Epithelial cell of proximal tubule (primary cell): ENCODE measurements around the gene MTAP. TPM values are rescaled to one million over a fixed set of nuclear protein-coding genes. Genes with fewer than 3 reads are reported as not detected.

Experiments
- DNase-seq: peaks from one replicate; pipeline ENCODE4 v3.0.0-alpha.2; 2011; ENCODE audit warnings: low read depth
- H3K4me3 ChIP-seq: 2 replicates; pipeline ENCODE4 v1.5.1; 2011; ENCODE audit warnings: low read depth, mild to moderate bottlenecking, low read length
- CTCF ChIP-seq: conservative IDR thresholded peaks from 2 replicates; pipeline ENCODE4 v1.5.1; 2012; ENCODE audit warnings: low read depth, mild to moderate bottlenecking, low read length
- total RNA-seq: library from RNA; depleted of rRNA; stranded (reverse); fragments of >200 nt; gene quantifications from 2 replicates; pipeline ENCODE4 v1.2.3, GENCODE V29; 2015

Gene MTAP
- total RNA-seq, 1 donor from 2014 or later = 34.2 TPM

- TF ChIP-seq CTCF = no peak
- DNase-seq = no peak
- H3K4me3 ChIP-seq = no peak overlapping the region
These were observed 26.5 kb downstream of the MTAP start for GRCh38 chr9:21828853-21829410.

- no peak for TF ChIP-seq CTCF
- no peak overlapping the region for H3K4me3 ChIP-seq
- DNase-seq = no peak
These were observed 28.2 kb downstream of the MTAP start for GRCh38 chr9:21830589-21830988.

- no peak for TF ChIP-seq CTCF
- DNase-seq = peak; percentile 95
- no peak overlapping the region for H3K4me3 ChIP-seq
These were observed 29.5 kb downstream of the MTAP start for GRCh38 chr9:21831841-21832509.

- DNase-seq = no peak
- no peak for TF ChIP-seq CTCF
These were observed 30.8 kb downstream of the MTAP start for GRCh38 chr9:21833090-21833801.

GRCh38 chr9:21835121-21835520, 32.7 kb downstream of the MTAP start:
- TF ChIP-seq CTCF = no peak
- H3K4me3 ChIP-seq = no peak overlapping the region
- no peak for DNase-seq

More at GRCh38 chr9:21833090-21833801, 30.8 kb downstream of the MTAP start:
- H3K4me3 ChIP-seq = no peak overlapping the region

- peak; percentile 94 for DNase-seq
- no peak overlapping the region for H3K4me3 ChIP-seq
- TF ChIP-seq CTCF = no peak
These were observed 34.2 kb downstream of the MTAP start for GRCh38 chr9:21836437-21837161.
